ENCODE measurements around the gene RDH8.

GRCh38 chr19:10043286-10043927 is 30.1 kb downstream of the RDH8 start:
- TF ChIP-seq ZNF8 (CRISPR knock-in tag; IDR thresholded peaks at IDR 0.05) (no peak), RARB (CRISPR knock-in tag; IDR thresholded peaks at IDR 0.05) (no peak), CSRNP3 (CRISPR knock-in tag; IDR thresholded peaks at IDR 0.05) (no peak), TCF4 (CRISPR knock-in tag; IDR thresholded peaks at IDR 0.05; ENCODE audit: borderline replicate concordance) (no peak), ISL1 (CRISPR knock-in tag; IDR thresholded peaks at IDR 0.05) (no peak), ZFP30 (CRISPR knock-in tag; IDR thresholded peaks at IDR 0.05) (no peak), PPARA (CRISPR knock-in tag; IDR thresholded peaks at IDR 0.05; ENCODE audit: borderline replicate concordance) (no peak), ZNF565 (CRISPR knock-in tag; conservative IDR thresholded peaks at IDR 0.05; ENCODE audit: low read depth) (no peak), ARNTL (CRISPR knock-in tag; IDR thresholded peaks at IDR 0.05; ENCODE audit: borderline replicate concordance, low read depth) (no peak)

Data from SK-N-SH treated with all-trans-retinoic acid at 6 μM for 48 hours (cell line).